ENCODE results near the gene DLG2. TPM values are rescaled to one million over a fixed set of nuclear protein-coding genes. Genes with fewer than 3 reads are reported as not detected.

Gene DLG2
- total RNA-seq, 1 donor from 2014 or later = 6.7 TPM

- Mint-ChIP-seq H3K27ac (peak overlapping the region; percentile 48), H3K27me3 (ENCODE audit: low read depth) (no peaks in the 10 kb centered on the region), H3K4me1 (peaks cover 7% of the 10 kb centered on the region), H3K9me3 (no peaks in the 10 kb centered on the region), H3K36me3 (no peaks in the 10 kb centered on the region), H3K4me3 (no peak overlapping the region)
- no peak for DNase-seq (ENCODE audit: low spot score in 2 of 2, unreplicated experiment in 2 of 2)
- TF ChIP-seq CTCF (IDR thresholded peaks at IDR 0.05; ENCODE audit: unreplicated experiment) = no peak
These were observed 935.3 kb downstream of the DLG2 start for GRCh38 chr11:84691830-84692229.

- no peak for TF ChIP-seq CTCF (IDR thresholded peaks at IDR 0.05; ENCODE audit: unreplicated experiment)
- Mint-ChIP-seq H3K4me1 (peaks cover 7% of the 10 kb centered on the region), H3K27ac (no peak overlapping the region), H3K27me3 (ENCODE audit: low read depth) (no peaks in the 10 kb centered on the region), H3K4me3 (no peak overlapping the region), H3K36me3 (no peaks in the 10 kb centered on the region), H3K9me3 (no peaks in the 10 kb centered on the region)
- DNase-seq (ENCODE audit: low spot score in 2 of 2, unreplicated experiment in 2 of 2) = no peak
These were observed 939.7 kb downstream of the DLG2 start for GRCh38 chr11:84687433-84687832.

- H3K4me1 Mint-ChIP-seq = peaks cover 2% of the 10 kb centered on the region
- no peaks in the 10 kb centered on the region for H3K36me3 Mint-ChIP-seq
- DNase-seq (ENCODE audit: low spot score in 2 of 2, unreplicated experiment in 2 of 2) = no peak
- no peaks in the 10 kb centered on the region for H3K9me3 Mint-ChIP-seq
- TF ChIP-seq CTCF (IDR thresholded peaks at IDR 0.05; ENCODE audit: unreplicated experiment) = no peak
- no peaks in the 10 kb centered on the region for H3K27me3 Mint-ChIP-seq (ENCODE audit: low read depth)
- no peak overlapping the region for H3K27ac Mint-ChIP-seq
- no peak overlapping the region for H3K4me3 Mint-ChIP-seq
These were observed 940.4 kb downstream of the DLG2 start for GRCh38 chr11:84686716-84687115.

GRCh38 chr11:84685976-84686375 lies 941.2 kb downstream of the DLG2 start:
- DNase-seq (ENCODE audit: low spot score in 2 of 2, unreplicated experiment in 2 of 2) = no peak
- Mint-ChIP-seq H3K4me3 (no peak overlapping the region), H3K9me3 (no peaks in the 10 kb centered on the region), H3K27me3 (ENCODE audit: low read depth) (no peaks in the 10 kb centered on the region), H3K36me3 (no peaks in the 10 kb centered on the region), H3K27ac (no peak overlapping the region), H3K4me1 (no peaks in the 10 kb centered on the region)
- no peak for TF ChIP-seq CTCF (IDR thresholded peaks at IDR 0.05; ENCODE audit: unreplicated experiment)

GRCh38 chr11:84685149-84685548 lies 942.0 kb downstream of the DLG2 start:
- no peaks in the 10 kb centered on the region for H3K27me3 Mint-ChIP-seq (ENCODE audit: low read depth)
- DNase-seq (ENCODE audit: low spot score in 2 of 2, unreplicated experiment in 2 of 2) = no peak
- no peaks in the 10 kb centered on the region for H3K4me1 Mint-ChIP-seq
- no peak for TF ChIP-seq CTCF (IDR thresholded peaks at IDR 0.05; ENCODE audit: unreplicated experiment)
- no peak overlapping the region for H3K27ac Mint-ChIP-seq
- no peak overlapping the region for H3K4me3 Mint-ChIP-seq
- H3K9me3 Mint-ChIP-seq = no peaks in the 10 kb centered on the region
- no peaks in the 10 kb centered on the region for H3K36me3 Mint-ChIP-seq

GRCh38 chr11:84681456-84681855 lies 945.7 kb downstream of the DLG2 start:
- no peaks in the 10 kb centered on the region for H3K36me3 Mint-ChIP-seq
- no peaks in the 10 kb centered on the region for H3K4me1 Mint-ChIP-seq
- no peaks in the 10 kb centered on the region for H3K27me3 Mint-ChIP-seq (ENCODE audit: low read depth)
- H3K27ac Mint-ChIP-seq = no peak overlapping the region
- H3K4me3 Mint-ChIP-seq = no peak overlapping the region
- TF ChIP-seq CTCF (IDR thresholded peaks at IDR 0.05; ENCODE audit: unreplicated experiment) = no peak
- DNase-seq (ENCODE audit: low spot score in 2 of 2, unreplicated experiment in 2 of 2) = no peak
- H3K9me3 Mint-ChIP-seq = no peaks in the 10 kb centered on the region

All from mesothelial cell of epicardium (in vitro differentiated cells).